HEK293 (cell line): ENCODE results near the gene EFNA2.

ENCODE experiments used
- HOXC10 ChIP-seq: sonication (generic); formaldehyde crosslinking; IDR thresholded peaks from 2 replicates; pipeline ENCODE4 v1.8.1; 2023; ENCODE audit warnings: mild to moderate bottlenecking, missing genetic modification reagents
- IKZF3 ChIP-seq: fragments of 450-650 bp; IDR thresholded peaks from 2 replicates; pipeline ENCODE4 v1.5.0; 2018; ENCODE audit warnings: missing biosample characterization, mild to moderate bottlenecking, missing genetic modification characterization, moderate library complexity
- KLF7 ChIP-seq: fragments of 450-650 bp; formaldehyde crosslinking; IDR thresholded peaks from 2 replicates; pipeline ENCODE4 v1.5.1; 2016; ENCODE audit warnings: missing biosample characterization, missing genetic modification characterization, borderline replicate concordance
- ZNF138 ChIP-seq: fragments of 450-650 bp; formaldehyde crosslinking; IDR thresholded peaks from 2 replicates; pipeline ENCODE4 v1.5.1; 2016; ENCODE audit warnings: missing biosample characterization, missing genetic modification characterization, borderline replicate concordance
- ZNF211 ChIP-seq: fragments of 450-650 bp; formaldehyde crosslinking; IDR thresholded peaks from 2 replicates; pipeline ENCODE4 v1.5.1; 2016; ENCODE audit warnings: low read depth, missing biosample characterization, missing genetic modification characterization
- ZNF223 ChIP-seq: fragments of 450-650 bp; formaldehyde crosslinking; IDR thresholded peaks from 2 replicates; pipeline ENCODE4 v1.5.1; 2016; ENCODE audit warnings: missing biosample characterization, missing genetic modification characterization
- ZNF280C ChIP-seq: fragments of 450-650 bp; formaldehyde crosslinking; IDR thresholded peaks from 2 replicates; pipeline ENCODE4 v1.5.1; 2016; ENCODE audit warnings: missing biosample characterization, missing genetic modification characterization
- ZNF473 ChIP-seq: fragments of 450-650 bp; formaldehyde crosslinking; IDR thresholded peaks from 2 replicates; pipeline ENCODE4 v1.5.1; 2017; ENCODE audit warnings: missing biosample characterization, missing genetic modification characterization
- ZNF513 ChIP-seq: fragments of 450-650 bp; IDR thresholded peaks from 2 replicates; pipeline ENCODE4 v1.5.1; 2018; ENCODE audit warnings: missing biosample characterization, missing genetic modification characterization
- ZNF629 ChIP-seq: fragments of 450-650 bp; formaldehyde crosslinking; IDR thresholded peaks from 2 replicates; pipeline ENCODE4 v1.5.1; 2017; ENCODE audit warnings: missing biosample characterization, missing genetic modification characterization
- TF ChIP-seq, protein P1 (sequence below): fragments of 450-650 bp; formaldehyde crosslinking; IDR thresholded peaks from 2 replicates; pipeline ENCODE4 v1.5.1; 2016; ENCODE audit warnings: missing biosample characterization, missing genetic modification characterization, borderline replicate concordance
- TF ChIP-seq, protein P2 (sequence below): fragments of 450-650 bp; formaldehyde crosslinking; IDR thresholded peaks from 2 replicates; pipeline ENCODE4 v1.5.1; 2016; ENCODE audit warnings: missing biosample characterization, missing genetic modification characterization
- TF ChIP-seq, protein P3 (sequence below): fragments of 450-650 bp; formaldehyde crosslinking; IDR thresholded peaks from 2 replicates; pipeline ENCODE4 v1.5.1; 2016; ENCODE audit warnings: missing biosample characterization, missing genetic modification characterization
- TF ChIP-seq, protein P4 (sequence below): fragments of 450-650 bp; formaldehyde crosslinking; IDR thresholded peaks from 2 replicates; pipeline ENCODE4 v1.5.1; 2016; ENCODE audit warnings: missing biosample characterization, missing genetic modification characterization
- TF ChIP-seq, protein P5 (sequence below): fragments of 450-650 bp; formaldehyde crosslinking; IDR thresholded peaks from 2 replicates; pipeline ENCODE4 v1.5.1; 2016; ENCODE audit warnings: missing biosample characterization, missing genetic modification characterization

EFNA2 gene

DNA sequence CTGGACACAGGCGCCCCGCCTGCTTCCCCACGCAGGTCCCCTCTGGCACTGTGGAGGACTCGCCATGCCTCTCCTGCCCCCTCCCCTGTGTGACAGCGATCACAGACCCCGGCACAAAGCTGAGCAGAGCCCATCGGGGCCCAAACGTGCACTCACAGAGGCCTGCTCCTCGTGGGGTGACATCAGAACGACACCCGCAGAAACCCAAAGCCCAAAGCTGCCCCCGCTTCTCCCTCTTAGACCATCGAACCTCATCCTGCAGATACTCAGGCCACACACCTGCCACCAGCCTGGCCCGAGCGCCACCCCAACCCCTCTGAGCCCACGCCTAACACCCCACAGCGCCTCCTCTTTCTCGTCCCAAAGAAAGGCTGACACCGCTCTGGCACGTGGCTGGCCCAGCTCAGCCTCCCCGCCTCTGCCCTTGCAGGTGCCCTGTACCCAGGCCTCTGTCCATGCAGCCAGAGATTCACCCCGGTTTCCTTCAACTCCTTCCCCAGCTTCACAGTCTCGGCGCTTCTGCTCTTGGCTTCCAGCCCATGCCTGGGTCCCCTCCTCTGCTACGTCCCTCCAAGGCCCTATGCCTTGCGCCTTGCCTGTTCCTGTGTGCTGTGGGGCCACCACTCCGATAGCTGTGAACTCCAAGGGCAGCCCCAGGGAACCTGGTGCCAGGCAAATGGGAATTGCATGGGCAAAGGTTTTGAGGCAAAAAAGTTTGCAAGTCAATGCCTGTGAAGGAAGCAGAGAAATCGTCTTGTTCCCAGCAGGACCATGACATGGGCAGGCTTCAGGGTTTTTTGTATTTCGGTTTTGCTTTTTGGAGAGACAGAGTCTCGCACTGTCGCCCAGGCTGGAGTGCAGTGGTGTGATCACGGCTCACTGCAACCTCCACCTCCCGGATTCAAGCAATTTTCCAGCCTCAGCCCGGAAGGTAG is 47.0 kb upstream of the EFNA2 start (continued):
- no peak for TF ChIP-seq ZNF280C
- TF ChIP-seq, protein P1, sequence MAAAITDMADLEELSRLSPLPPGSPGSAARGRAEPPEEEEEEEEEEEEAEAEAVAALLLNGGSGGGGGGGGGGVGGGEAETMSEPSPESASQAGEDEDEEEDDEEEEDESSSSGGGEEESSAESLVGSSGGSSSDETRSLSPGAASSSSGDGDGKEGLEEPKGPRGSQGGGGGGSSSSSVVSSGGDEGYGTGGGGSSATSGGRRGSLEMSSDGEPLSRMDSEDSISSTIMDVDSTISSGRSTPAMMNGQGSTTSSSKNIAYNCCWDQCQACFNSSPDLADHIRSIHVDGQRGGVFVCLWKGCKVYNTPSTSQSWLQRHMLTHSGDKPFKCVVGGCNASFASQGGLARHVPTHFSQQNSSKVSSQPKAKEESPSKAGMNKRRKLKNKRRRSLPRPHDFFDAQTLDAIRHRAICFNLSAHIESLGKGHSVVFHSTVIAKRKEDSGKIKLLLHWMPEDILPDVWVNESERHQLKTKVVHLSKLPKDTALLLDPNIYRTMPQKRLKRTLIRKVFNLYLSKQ (tag by site-specific recombination), result no peak
- TF ChIP-seq, protein P2, sequence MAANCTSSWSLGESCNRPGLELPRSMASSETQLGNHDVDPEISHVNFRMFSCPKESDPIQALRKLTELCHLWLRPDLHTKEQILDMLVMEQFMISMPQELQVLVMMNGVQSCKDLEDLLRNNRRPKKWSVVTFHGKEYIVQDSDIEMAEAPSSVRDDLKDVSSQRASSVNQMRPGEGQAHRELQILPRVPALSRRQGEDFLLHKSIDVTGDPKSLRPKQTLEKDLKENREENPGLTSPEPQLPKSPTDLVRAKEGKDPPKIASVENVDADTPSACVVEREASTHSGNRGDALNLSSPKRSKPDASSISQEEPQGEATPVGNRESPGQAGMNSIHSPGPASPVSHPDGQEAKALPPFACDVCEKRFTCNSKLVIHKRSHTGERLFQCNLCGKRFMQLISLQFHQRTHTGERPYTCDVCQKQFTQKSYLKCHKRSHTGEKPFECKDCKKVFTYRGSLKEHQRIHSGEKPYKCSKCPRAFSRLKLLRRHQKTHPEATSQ (tag by site-specific recombination), result no peak
- TF ChIP-seq, protein P3, sequence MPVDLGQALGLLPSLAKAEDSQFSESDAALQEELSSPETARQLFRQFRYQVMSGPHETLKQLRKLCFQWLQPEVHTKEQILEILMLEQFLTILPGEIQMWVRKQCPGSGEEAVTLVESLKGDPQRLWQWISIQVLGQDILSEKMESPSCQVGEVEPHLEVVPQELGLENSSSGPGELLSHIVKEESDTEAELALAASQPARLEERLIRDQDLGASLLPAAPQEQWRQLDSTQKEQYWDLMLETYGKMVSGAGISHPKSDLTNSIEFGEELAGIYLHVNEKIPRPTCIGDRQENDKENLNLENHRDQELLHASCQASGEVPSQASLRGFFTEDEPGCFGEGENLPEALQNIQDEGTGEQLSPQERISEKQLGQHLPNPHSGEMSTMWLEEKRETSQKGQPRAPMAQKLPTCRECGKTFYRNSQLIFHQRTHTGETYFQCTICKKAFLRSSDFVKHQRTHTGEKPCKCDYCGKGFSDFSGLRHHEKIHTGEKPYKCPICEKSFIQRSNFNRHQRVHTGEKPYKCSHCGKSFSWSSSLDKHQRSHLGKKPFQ (tag by site-specific recombination), result no peak
- TF ChIP-seq, protein P4, sequence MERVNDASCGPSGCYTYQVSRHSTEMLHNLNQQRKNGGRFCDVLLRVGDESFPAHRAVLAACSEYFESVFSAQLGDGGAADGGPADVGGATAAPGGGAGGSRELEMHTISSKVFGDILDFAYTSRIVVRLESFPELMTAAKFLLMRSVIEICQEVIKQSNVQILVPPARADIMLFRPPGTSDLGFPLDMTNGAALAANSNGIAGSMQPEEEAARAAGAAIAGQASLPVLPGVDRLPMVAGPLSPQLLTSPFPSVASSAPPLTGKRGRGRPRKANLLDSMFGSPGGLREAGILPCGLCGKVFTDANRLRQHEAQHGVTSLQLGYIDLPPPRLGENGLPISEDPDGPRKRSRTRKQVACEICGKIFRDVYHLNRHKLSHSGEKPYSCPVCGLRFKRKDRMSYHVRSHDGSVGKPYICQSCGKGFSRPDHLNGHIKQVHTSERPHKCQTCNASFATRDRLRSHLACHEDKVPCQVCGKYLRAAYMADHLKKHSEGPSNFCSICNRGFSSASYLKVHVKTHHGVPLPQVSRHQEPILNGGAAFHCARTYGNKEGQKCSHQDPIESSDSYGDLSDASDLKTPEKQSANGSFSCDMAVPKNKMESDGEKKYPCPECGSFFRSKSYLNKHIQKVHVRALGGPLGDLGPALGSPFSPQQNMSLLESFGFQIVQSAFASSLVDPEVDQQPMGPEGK (tag by site-specific recombination), result peak; percentile 65; the same call in 1 of the 2 replicates
- no peak for TF ChIP-seq KLF7
- TF ChIP-seq IKZF3 (tag by site-specific recombination), result no peak
- TF ChIP-seq ZNF629 (tag by site-specific recombination), result peak; percentile 36; the same call in 1 of the 2 replicates
- TF ChIP-seq ZNF223 (tag by site-specific recombination), result peak; percentile 74; the same call in 1 of the 2 replicates
- TF ChIP-seq, protein P5, sequence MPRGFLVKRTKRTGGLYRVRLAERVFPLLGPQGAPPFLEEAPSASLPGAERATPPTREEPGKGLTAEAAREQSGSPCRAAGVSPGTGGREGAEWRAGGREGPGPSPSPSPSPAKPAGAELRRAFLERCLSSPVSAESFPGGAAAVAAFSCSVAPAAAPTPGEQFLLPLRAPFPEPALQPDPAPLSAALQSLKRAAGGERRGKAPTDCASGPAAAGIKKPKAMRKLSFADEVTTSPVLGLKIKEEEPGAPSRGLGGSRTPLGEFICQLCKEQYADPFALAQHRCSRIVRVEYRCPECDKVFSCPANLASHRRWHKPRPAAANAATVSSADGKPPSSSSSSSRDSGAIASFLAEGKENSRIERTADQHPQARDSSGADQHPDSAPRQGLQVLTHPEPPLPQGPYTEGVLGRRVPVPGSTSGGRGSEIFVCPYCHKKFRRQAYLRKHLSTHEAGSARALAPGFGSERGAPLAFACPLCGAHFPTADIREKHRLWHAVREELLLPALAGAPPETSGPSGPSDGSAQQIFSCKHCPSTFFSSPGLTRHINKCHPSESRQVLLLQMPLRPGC (tag by site-specific recombination), result no peak
- TF ChIP-seq ZNF513 (tag by site-specific recombination), result no peak
- no peak for TF ChIP-seq ZNF473 (tag by site-specific recombination)
- no peak for TF ChIP-seq HOXC10 (CRISPR knock-in tag)
- TF ChIP-seq ZNF138 (tag by site-specific recombination), result no peak
- TF ChIP-seq ZNF211 (tag by site-specific recombination), result no peak
- TF ChIP-seq, all 188 proteins: peak for 12
